Parathyroid adenoma (tissue), 2 donors: ENCODE results near the gene TACC2.
A peak's percentile ranks its signal among the peaks of the same experiment; 100 is the strongest.
"Not testable (repeated sequence)": the region's sequence is repeated elsewhere in the genome, so short reads cannot be mapped to it uniquely, and the experiment has no call there.

Source experiments
- H2AFZ ChIP-seq: fragments of 300-600 bp; sonication (generic); one replicate; pipeline ENCODE4 v1.7.0; 2017; ENCODE audit warnings: antibody characterized with exemption, mild to moderate bottlenecking
- H3K27ac ChIP-seq: fragments of 300-600 bp; sonication (generic); one replicate; pipeline ENCODE4 v1.7.0; 2017
- H3K27me3 ChIP-seq: fragments of 300-600 bp; sonication (generic); one replicate; pipeline ENCODE4 v1.7.0; 2017; ENCODE audit warnings: low read length; ENCODE audit not compliant: control insufficient read depth, insufficient read depth
- H3K36me3 ChIP-seq: fragments of 300-600 bp; sonication (generic); one replicate; pipeline ENCODE4 v1.7.0; 2017; ENCODE audit warnings: low read length; ENCODE audit not compliant: control insufficient read depth, insufficient read depth
- H3K4me1 ChIP-seq: fragments of 300-600 bp; sonication (generic); one replicate; pipeline ENCODE4 v1.7.0; 2017; ENCODE audit warnings: control low read depth
- H3K4me2 ChIP-seq: fragments of 300-600 bp; sonication (generic); one replicate; pipeline ENCODE4 v1.7.0; 2017; ENCODE audit warnings: low read length
- H3K4me3 ChIP-seq: fragments of 300-600 bp; sonication (generic); one replicate; pipeline ENCODE4 v1.7.0; 2017; ENCODE audit warnings: low read depth, low read length
- H3K79me2 ChIP-seq: fragments of 300-600 bp; sonication (generic); one replicate; pipeline ENCODE4 v1.7.0; 2017; ENCODE audit warnings: control low read depth
- H3K9ac ChIP-seq: fragments of 300-600 bp; sonication (generic); one replicate; pipeline ENCODE4 v1.7.0; 2017; ENCODE audit warnings: mild to moderate bottlenecking
- H3K9me3 ChIP-seq: fragments of 300-600 bp; sonication (generic); one replicate; pipeline ENCODE4 v1.7.0; 2017; ENCODE audit warnings: low read length; ENCODE audit not compliant: control insufficient read depth
- CTCF ChIP-seq: fragments of 300-600 bp; sonication (generic); IDR thresholded peaks from one replicate; pipeline ENCODE4 v1.7.0; 2017; ENCODE audit warnings: antibody characterized with exemption, mild to moderate bottlenecking
- donor health status: primary hyperparathyroidism.

TACC2 gene

GRCh38 chr10:122013311-122013780, 24.4 kb downstream of the TACC2 start:
- Histone ChIP-seq H3K9ac (no peak overlapping the region), H2AFZ (no peak overlapping the region), H3K27me3 (no peaks in the 10 kb centered on the region), H3K36me3 (no peaks in the 10 kb centered on the region), H3K4me2 (no peak overlapping the region), H3K4me1 (no peaks in the 10 kb centered on the region), H3K9me3 (no peaks in the 10 kb centered on the region), H3K27ac (no peak overlapping the region), H3K4me3 (no peak overlapping the region), H3K79me2 (no peaks in the 10 kb centered on the region)
- TF ChIP-seq CTCF: no peak

DNA sequence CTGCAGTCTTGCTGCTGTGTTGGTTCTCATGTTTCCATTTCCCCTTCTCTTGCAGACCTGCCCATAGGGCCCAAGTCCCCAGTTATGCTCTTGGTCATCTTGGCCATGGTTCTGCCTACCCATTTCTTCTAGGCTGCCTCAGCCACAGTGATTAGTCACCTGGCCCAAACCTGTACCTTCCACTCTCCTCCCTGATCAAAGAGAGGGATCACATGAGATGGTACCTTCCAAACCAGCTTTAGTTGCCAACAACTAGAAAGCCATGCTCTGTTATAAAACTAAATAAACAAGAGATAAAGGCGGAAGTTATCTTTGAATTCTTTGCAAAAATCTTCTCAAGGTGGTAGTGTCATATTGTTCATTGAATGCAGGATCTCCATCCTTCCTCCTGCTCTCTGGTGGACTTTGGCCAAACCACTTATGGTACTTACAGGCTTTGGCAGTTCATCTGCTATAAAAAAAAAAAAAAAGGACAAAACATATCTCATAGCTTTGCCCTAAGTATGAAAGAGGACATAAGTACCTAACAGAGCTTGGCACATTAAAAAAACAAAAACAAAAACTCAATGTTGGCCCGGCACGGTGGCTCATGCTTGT, 25.8 kb downstream of the TACC2 start:
- H3K4me1 ChIP-seq: peaks cover 6% of the 10 kb centered on the region
- no peak overlapping the region for H3K4me3 ChIP-seq
- H3K27me3 ChIP-seq: no peaks in the 10 kb centered on the region
- no peaks in the 10 kb centered on the region for H3K79me2 ChIP-seq
- no peak overlapping the region for H3K27ac ChIP-seq
- no peak overlapping the region for H3K4me2 ChIP-seq
- TF ChIP-seq CTCF: no peak
- H3K9me3 ChIP-seq: no peaks in the 10 kb centered on the region
- H3K36me3 ChIP-seq: no peaks in the 10 kb centered on the region
- no peak overlapping the region for H3K9ac ChIP-seq
- H2AFZ ChIP-seq: no peak overlapping the region

DNA sequence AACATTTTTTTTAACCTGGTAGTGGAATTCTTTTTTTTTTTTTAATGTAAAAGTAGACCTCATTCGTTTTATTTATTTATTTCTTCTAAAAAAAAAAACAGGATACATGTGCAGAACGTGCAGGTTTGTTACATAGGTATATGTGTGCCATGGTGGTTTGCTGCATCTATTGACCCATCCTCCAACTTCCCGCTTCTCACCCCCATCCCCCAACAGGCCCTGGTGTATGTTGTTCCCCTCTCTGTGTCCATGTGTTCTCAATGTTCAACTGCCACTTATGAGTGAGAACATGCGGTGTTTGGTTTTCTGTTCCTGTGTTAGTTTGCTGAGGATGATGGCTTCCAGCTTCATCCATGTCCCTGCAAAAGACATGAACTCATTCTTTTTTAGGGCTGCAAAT, 29.0 kb downstream of the TACC2 start:
- not testable (repeated sequence) for H3K9ac ChIP-seq, H3K36me3 ChIP-seq, H3K79me2 ChIP-seq, H3K27ac ChIP-seq, H3K4me3 ChIP-seq, H3K4me1 ChIP-seq, H3K4me2 ChIP-seq, H3K9me3 ChIP-seq, H3K27me3 ChIP-seq
- H2AFZ ChIP-seq: peak overlapping the region; percentile 95

- no peaks in the 10 kb centered on the region for H3K9me3 ChIP-seq
- no peak overlapping the region for H3K4me2 ChIP-seq
- H3K36me3 ChIP-seq: no peaks in the 10 kb centered on the region
- H3K79me2 ChIP-seq: no peaks in the 10 kb centered on the region
- no peaks in the 10 kb centered on the region for H3K27me3 ChIP-seq
- H3K27ac ChIP-seq: no peak overlapping the region
- peaks cover 6% of the 10 kb centered on the region for H3K4me1 ChIP-seq
- no peak for TF ChIP-seq CTCF
- H3K9ac ChIP-seq: no peak overlapping the region
- no peak overlapping the region for H3K4me3 ChIP-seq
- peak overlapping the region; percentile 95 for H2AFZ ChIP-seq
Measured at GRCh38 chr10:122018491-122018890, 29.5 kb downstream of the TACC2 start.

DNA sequence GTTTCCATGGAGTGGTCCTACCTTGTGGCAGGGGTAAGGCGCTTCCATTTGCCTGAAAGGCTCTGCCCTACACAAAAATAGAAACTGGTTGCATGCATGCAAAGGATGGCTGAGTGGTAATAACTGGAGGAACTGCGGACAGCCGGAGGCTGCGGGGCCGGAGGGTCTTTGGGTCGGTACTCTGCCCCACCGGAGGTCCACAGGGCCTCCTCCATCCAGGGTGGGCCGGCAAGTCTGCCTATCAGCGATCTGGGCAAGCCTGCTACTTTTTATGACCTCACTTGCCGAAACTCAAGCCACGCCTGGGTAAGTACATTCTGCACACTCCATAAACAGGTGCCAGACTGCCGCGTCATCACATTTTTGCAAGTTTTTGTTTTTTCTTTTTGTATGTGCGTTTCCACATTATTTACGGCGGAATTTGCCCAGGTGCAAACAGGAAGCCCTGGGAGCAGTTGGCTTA, 30.0 kb downstream of the TACC2 start:
- no peaks in the 10 kb centered on the region for H3K79me2 ChIP-seq
- H3K27me3 ChIP-seq: no peaks in the 10 kb centered on the region
- H3K27ac ChIP-seq: peak overlapping the region; percentile 54
- H3K4me1 ChIP-seq: peaks cover 6% of the 10 kb centered on the region
- no peaks in the 10 kb centered on the region for H3K9me3 ChIP-seq
- peak overlapping the region; percentile 95 for H2AFZ ChIP-seq
- H3K36me3 ChIP-seq: no peaks in the 10 kb centered on the region
- H3K4me2 ChIP-seq: peak overlapping the region; percentile 62
- TF ChIP-seq CTCF: no peak
- peak overlapping the region; percentile 27 for H3K4me3 ChIP-seq
- H3K9ac ChIP-seq: no peak overlapping the region
